Measurements from ENCODE around the gene MFN1.

MFN1 gene

DNA sequence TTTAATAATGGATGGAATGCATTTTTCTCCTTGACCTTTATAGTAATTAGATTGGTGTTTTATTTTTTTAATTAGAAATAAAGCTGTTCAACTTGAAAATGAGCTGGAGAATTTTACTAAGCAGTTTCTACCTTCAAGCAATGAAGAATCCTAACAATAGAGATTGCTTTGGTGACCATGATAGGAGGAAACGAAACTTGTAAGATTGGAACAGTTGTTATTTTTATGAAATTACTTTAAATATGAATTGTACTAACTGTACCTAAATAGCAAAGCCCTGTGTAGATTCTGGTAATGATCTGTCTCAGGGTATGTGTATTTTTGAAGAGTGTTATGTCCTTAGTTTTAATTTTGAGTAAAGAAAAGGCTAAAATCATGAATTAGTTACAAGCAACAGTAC lies 44.4 kb downstream of the MFN1 start:
- Histone ChIP-seq H3K79me2 (ENCODE audit: low read length) (no peaks in the 10 kb centered on the region), H3K4me2 (ENCODE audit: low read length) (no peak overlapping the region), H3K27ac (ENCODE audit: low read length) (no peak overlapping the region), H3K9ac (ENCODE audit: low read length) (no peak overlapping the region), H3K9me3 (ENCODE audit: insufficient read depth, low read length) (no peaks in the 10 kb centered on the region), H4K20me1 (ENCODE audit: insufficient read depth, low read length) (no peaks in the 10 kb centered on the region), H3K4me1 (ENCODE audit: low read length) (no peaks in the 10 kb centered on the region), H3K4me3 (ENCODE audit: low read length) (no peak overlapping the region), H3K36me3 (replicated peaks; ENCODE audit: low read depth, low read length) (peaks cover 51% of the 10 kb centered on the region), H2AFZ (ENCODE audit: low read depth, low read length) (no peak overlapping the region), H3K27me3 (ENCODE audit: low read depth, low read length) (no peaks in the 10 kb centered on the region)
- TF ChIP-seq CTCF (IDR thresholded peaks at IDR 0.05; ENCODE audit: low read depth, low read length) (no peak), EZH2phosphoT487 (IDR thresholded peaks at IDR 0.05; ENCODE audit: low read depth) (no peak)

GRCh38 chr3:179398574-179399231 lies 51.2 kb downstream of the MFN1 start:
- Histone ChIP-seq H3K4me2 (ENCODE audit: low read length) (no peak overlapping the region), H3K4me1 (ENCODE audit: low read length) (no peaks in the 10 kb centered on the region), H3K27me3 (ENCODE audit: low read depth, low read length) (no peaks in the 10 kb centered on the region), H3K4me3 (ENCODE audit: low read length) (no peak overlapping the region), H3K36me3 (replicated peaks; ENCODE audit: low read depth, low read length) (peaks cover 27% of the 10 kb centered on the region), H2AFZ (ENCODE audit: low read depth, low read length) (no peak overlapping the region), H3K27ac (ENCODE audit: low read length) (no peak overlapping the region), H4K20me1 (ENCODE audit: insufficient read depth, low read length) (no peaks in the 10 kb centered on the region), H3K9ac (ENCODE audit: low read length) (no peak overlapping the region), H3K9me3 (ENCODE audit: insufficient read depth, low read length) (no peaks in the 10 kb centered on the region), H3K79me2 (ENCODE audit: low read length) (no peaks in the 10 kb centered on the region)
- no peak for TF ChIP-seq EZH2phosphoT487 (IDR thresholded peaks at IDR 0.05; ENCODE audit: low read depth)
- TF ChIP-seq CTCF (IDR thresholded peaks at IDR 0.05; ENCODE audit: low read depth, low read length) = no peak

GRCh38 chr3:179401561-179401960 lies 54.1 kb downstream of the MFN1 start:
- Histone ChIP-seq H4K20me1 (ENCODE audit: insufficient read depth, low read length) (no peaks in the 10 kb centered on the region), H3K79me2 (ENCODE audit: low read length) (no peaks in the 10 kb centered on the region), H3K9me3 (ENCODE audit: insufficient read depth, low read length) (no peaks in the 10 kb centered on the region), H3K27ac (ENCODE audit: low read length) (no peak overlapping the region), H3K4me3 (ENCODE audit: low read length) (no peak overlapping the region), H3K4me1 (ENCODE audit: low read length) (no peaks in the 10 kb centered on the region), H2AFZ (ENCODE audit: low read depth, low read length) (no peak overlapping the region), H3K27me3 (ENCODE audit: low read depth, low read length) (no peaks in the 10 kb centered on the region), H3K36me3 (replicated peaks; ENCODE audit: low read depth, low read length) (peaks cover 18% of the 10 kb centered on the region), H3K9ac (ENCODE audit: low read length) (no peak overlapping the region), H3K4me2 (ENCODE audit: low read length) (no peak overlapping the region)
- TF ChIP-seq CTCF (IDR thresholded peaks at IDR 0.05; ENCODE audit: low read depth, low read length) (no peak), EZH2phosphoT487 (IDR thresholded peaks at IDR 0.05; ENCODE audit: low read depth) (no peak)

DNA sequence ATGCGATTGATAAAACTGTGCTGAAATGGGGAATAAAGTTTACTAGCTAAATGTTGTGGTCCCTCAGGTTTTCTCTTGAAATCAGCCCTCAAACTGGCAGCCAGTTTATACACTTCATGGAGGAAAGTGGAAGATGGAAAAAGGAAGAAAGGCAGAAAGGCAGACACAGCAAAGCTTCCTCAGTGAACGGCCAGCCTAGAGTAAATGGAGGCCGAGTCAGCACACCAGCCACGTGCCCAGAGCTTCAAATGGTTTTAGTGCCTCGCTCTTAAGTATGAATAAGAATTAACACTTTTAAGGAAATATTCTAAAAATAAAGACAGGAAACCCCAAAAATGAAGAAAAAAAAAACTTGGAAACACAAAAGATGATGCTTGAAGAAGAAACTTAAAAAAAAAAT lies 55.5 kb downstream of the MFN1 start:
- no peaks in the 10 kb centered on the region for H3K27me3 ChIP-seq (ENCODE audit: low read depth, low read length)
- no peaks in the 10 kb centered on the region for H3K79me2 ChIP-seq (ENCODE audit: low read length)
- no peak overlapping the region for H2AFZ ChIP-seq (ENCODE audit: low read depth, low read length)
- no peaks in the 10 kb centered on the region for H3K9me3 ChIP-seq (ENCODE audit: insufficient read depth, low read length)
- H3K4me2 ChIP-seq (ENCODE audit: low read length) = no peak overlapping the region
- peaks cover 13% of the 10 kb centered on the region for H3K36me3 ChIP-seq (replicated peaks; ENCODE audit: low read depth, low read length)
- no peak for TF ChIP-seq EZH2phosphoT487 (IDR thresholded peaks at IDR 0.05; ENCODE audit: low read depth)
- no peak for TF ChIP-seq CTCF (IDR thresholded peaks at IDR 0.05; ENCODE audit: low read depth, low read length)
- no peaks in the 10 kb centered on the region for H3K4me1 ChIP-seq (ENCODE audit: low read length)
- H3K4me3 ChIP-seq (ENCODE audit: low read length) = no peak overlapping the region
- H3K27ac ChIP-seq (ENCODE audit: low read length) = no peak overlapping the region
- H3K9ac ChIP-seq (ENCODE audit: low read length) = no peak overlapping the region
- H4K20me1 ChIP-seq (ENCODE audit: insufficient read depth, low read length) = no peaks in the 10 kb centered on the region

Data from OCI-LY3 (cell line).